ENCODE results near the gene DISC1.
"Not testable (repeated sequence)": the region's sequence is repeated elsewhere in the genome, so short reads cannot be mapped to it uniquely, and the experiment has no call there.

The DISC1 gene

GRCh38 chr1:231952154-231952553, 325.6 kb downstream of the DISC1 start:
- no peak overlapping the region for H3K4me3 ChIP-seq (ENCODE audit: low read length in 2 of 2)
- no peaks in the 10 kb centered on the region for H3K36me3 ChIP-seq (ENCODE audit: control insufficient read depth in 2 of 2, insufficient read depth in 2 of 2, low read length in 2 of 2)
- no peaks in the 10 kb centered on the region for H3K9me3 ChIP-seq (ENCODE audit: control insufficient read depth in 2 of 2, low read length in 2 of 2)
- no peaks in the 10 kb centered on the region for H3K4me1 ChIP-seq (ENCODE audit: control insufficient read depth in 2 of 2, insufficient read depth in 2 of 2, low read length in 2 of 2)
- H3K27me3 ChIP-seq (ENCODE audit: control insufficient read depth in 2 of 2, insufficient read depth in 2 of 2, low read length in 2 of 2): no peaks in the 10 kb centered on the region
- H3K9ac ChIP-seq (ENCODE audit: low read depth in 1 of 2, low read length in 2 of 2): no peak overlapping the region
- no peak overlapping the region for H3K27ac ChIP-seq (ENCODE audit: low read depth in 2 of 2, low read length in 2 of 2)

- H3K4me1 ChIP-seq (ENCODE audit: control insufficient read depth in 2 of 2, insufficient read depth in 2 of 2, low read length in 2 of 2): no peaks in the 10 kb centered on the region
- no peaks in the 10 kb centered on the region for H3K9me3 ChIP-seq (ENCODE audit: control insufficient read depth in 2 of 2, low read length in 2 of 2)
- no peaks in the 10 kb centered on the region for H3K27me3 ChIP-seq (ENCODE audit: control insufficient read depth in 2 of 2, insufficient read depth in 2 of 2, low read length in 2 of 2)
- no peak overlapping the region for H3K4me3 ChIP-seq (ENCODE audit: low read length in 2 of 2)
- no peak overlapping the region for H3K9ac ChIP-seq (ENCODE audit: low read depth in 1 of 2, low read length in 2 of 2)
- no peaks in the 10 kb centered on the region for H3K36me3 ChIP-seq (ENCODE audit: control insufficient read depth in 2 of 2, insufficient read depth in 2 of 2, low read length in 2 of 2)
- no peak overlapping the region for H3K27ac ChIP-seq (ENCODE audit: low read depth in 2 of 2, low read length in 2 of 2)
Observed at GRCh38 chr1:231953660-231954059, 327.1 kb downstream of the DISC1 start.

DNA sequence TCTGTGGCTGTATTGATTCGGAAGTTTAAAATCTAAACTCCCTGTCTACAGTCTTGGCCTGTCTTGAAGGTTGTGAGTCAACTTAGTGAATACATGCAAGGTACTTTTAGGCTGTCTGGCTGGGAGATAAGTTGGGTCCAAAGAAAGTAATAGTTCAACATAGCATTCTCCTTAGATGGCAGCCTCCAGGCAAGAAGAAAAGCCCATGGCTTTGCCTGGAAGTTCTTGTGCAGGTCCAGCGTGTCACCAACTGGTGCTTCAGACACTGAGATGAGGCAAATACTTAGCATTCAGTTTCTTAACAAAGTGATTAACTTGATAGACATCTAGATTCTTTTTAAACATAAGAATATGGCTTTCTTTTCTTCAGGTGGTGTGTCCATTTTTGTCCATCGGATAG, 328.2 kb downstream of the DISC1 start:
- no peak overlapping the region for H3K9ac ChIP-seq (ENCODE audit: low read depth in 1 of 2, low read length in 2 of 2)
- H3K27me3 ChIP-seq (ENCODE audit: control insufficient read depth in 2 of 2, insufficient read depth in 2 of 2, low read length in 2 of 2): no peaks in the 10 kb centered on the region
- no peaks in the 10 kb centered on the region for H3K36me3 ChIP-seq (ENCODE audit: control insufficient read depth in 2 of 2, insufficient read depth in 2 of 2, low read length in 2 of 2)
- no peaks in the 10 kb centered on the region for H3K4me1 ChIP-seq (ENCODE audit: control insufficient read depth in 2 of 2, insufficient read depth in 2 of 2, low read length in 2 of 2)
- H3K27ac ChIP-seq (ENCODE audit: low read depth in 2 of 2, low read length in 2 of 2): no peak overlapping the region
- H3K9me3 ChIP-seq (ENCODE audit: control insufficient read depth in 2 of 2, low read length in 2 of 2): no peaks in the 10 kb centered on the region
- H3K4me3 ChIP-seq (ENCODE audit: low read length in 2 of 2): no peak overlapping the region

- no peaks in the 10 kb centered on the region for H3K4me1 ChIP-seq (ENCODE audit: control insufficient read depth in 2 of 2, insufficient read depth in 2 of 2, low read length in 2 of 2)
- H3K27ac ChIP-seq (ENCODE audit: low read depth in 2 of 2, low read length in 2 of 2): no peak overlapping the region
- H3K9me3 ChIP-seq (ENCODE audit: control insufficient read depth in 2 of 2, low read length in 2 of 2): no peaks in the 10 kb centered on the region
- no peaks in the 10 kb centered on the region for H3K36me3 ChIP-seq (ENCODE audit: control insufficient read depth in 2 of 2, insufficient read depth in 2 of 2, low read length in 2 of 2)
- H3K9ac ChIP-seq (ENCODE audit: low read depth in 1 of 2, low read length in 2 of 2): no peak overlapping the region
- H3K4me3 ChIP-seq (ENCODE audit: low read length in 2 of 2): no peak overlapping the region
- no peaks in the 10 kb centered on the region for H3K27me3 ChIP-seq (ENCODE audit: control insufficient read depth in 2 of 2, insufficient read depth in 2 of 2, low read length in 2 of 2)
Observed at GRCh38 chr1:231957359-231957758, 330.8 kb downstream of the DISC1 start.

DNA sequence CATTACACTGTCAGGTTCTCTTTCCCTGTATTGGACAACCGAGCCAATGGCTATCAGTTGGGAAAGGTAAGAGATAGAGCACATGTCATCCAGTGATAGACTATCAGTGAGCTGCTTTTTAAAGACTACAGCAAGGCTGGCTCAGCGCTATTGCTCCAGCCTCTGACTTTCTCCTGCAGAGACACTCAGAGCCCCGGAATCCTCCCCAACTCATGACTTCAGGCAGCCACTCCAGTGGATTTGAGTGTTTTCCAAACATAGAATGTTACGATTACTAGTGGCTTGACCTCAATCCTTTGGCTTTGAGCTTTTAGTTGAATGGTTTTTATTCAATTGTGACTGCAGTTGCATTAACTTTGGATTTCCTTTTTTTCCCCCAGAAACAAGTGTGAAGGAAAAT, 331.9 kb downstream of the DISC1 start:
- Histone ChIP-seq H3K4me1 (ENCODE audit: control insufficient read depth in 2 of 2, insufficient read depth in 2 of 2, low read length in 2 of 2) (no peaks in the 10 kb centered on the region), H3K27me3 (ENCODE audit: control insufficient read depth in 2 of 2, insufficient read depth in 2 of 2, low read length in 2 of 2) (no peaks in the 10 kb centered on the region), H3K9ac (ENCODE audit: low read depth in 1 of 2, low read length in 2 of 2) (no peak overlapping the region), H3K27ac (ENCODE audit: low read depth in 2 of 2, low read length in 2 of 2) (no peak overlapping the region), H3K4me3 (ENCODE audit: low read length in 2 of 2) (no peak overlapping the region), H3K9me3 (ENCODE audit: control insufficient read depth in 2 of 2, low read length in 2 of 2) (no peaks in the 10 kb centered on the region), H3K36me3 (ENCODE audit: control insufficient read depth in 2 of 2, insufficient read depth in 2 of 2, low read length in 2 of 2) (no peaks in the 10 kb centered on the region)

DNA sequence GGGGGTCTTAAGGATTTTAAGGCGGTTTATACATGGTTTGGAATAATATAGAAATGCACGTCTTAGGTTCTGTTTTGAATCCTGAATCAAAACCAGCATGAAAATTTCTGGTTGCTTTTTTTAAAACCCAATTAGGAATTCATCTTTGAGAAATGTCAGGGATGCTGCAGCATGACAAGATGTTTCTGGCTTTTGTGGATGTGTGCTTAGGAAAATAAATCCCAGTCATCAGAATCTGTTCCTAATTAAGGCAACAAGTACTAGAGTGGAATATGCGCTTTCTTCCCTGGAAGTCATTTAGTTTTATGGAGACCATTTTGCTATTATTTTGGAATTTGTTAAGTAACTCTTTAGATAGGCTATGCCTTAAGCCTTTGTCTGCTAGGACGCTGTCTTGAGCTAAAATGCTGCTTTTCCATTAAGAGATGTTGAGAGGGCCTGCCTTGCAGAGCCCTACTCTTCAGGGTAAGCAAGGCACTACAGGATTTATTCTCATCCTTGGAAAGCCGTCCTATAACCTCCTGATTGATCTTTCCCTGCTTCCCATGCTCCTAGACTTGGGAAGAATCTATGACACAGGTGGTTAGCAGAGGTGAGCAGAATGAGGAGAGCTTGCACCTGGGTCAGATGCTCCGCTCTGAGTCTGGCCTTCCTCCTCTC, 332.8 kb downstream of the DISC1 start:
- H3K4me1 ChIP-seq (ENCODE audit: control insufficient read depth in 2 of 2, insufficient read depth in 2 of 2, low read length in 2 of 2): no peaks in the 10 kb centered on the region

GRCh38 chr1:231961801-231962200, 335.2 kb downstream of the DISC1 start:
- not testable (repeated sequence) for H3K27me3 ChIP-seq (ENCODE audit: control insufficient read depth in 2 of 2, insufficient read depth in 2 of 2, low read length in 2 of 2); H3K4me3 ChIP-seq (ENCODE audit: low read length in 2 of 2); H3K4me1 ChIP-seq (ENCODE audit: control insufficient read depth in 2 of 2, insufficient read depth in 2 of 2, low read length in 2 of 2); H3K27ac ChIP-seq (ENCODE audit: low read depth in 2 of 2, low read length in 2 of 2); H3K36me3 ChIP-seq (ENCODE audit: control insufficient read depth in 2 of 2, insufficient read depth in 2 of 2, low read length in 2 of 2); H3K9ac ChIP-seq (ENCODE audit: low read depth in 1 of 2, low read length in 2 of 2); H3K9me3 ChIP-seq (ENCODE audit: control insufficient read depth in 2 of 2, low read length in 2 of 2)

More for the DNA sequence above, 332.8 kb downstream of the DISC1 start:
- Histone ChIP-seq H3K27ac (ENCODE audit: low read depth in 2 of 2, low read length in 2 of 2) (no peak overlapping the region), H3K4me3 (ENCODE audit: low read length in 2 of 2) (no peak overlapping the region), H3K27me3 (ENCODE audit: control insufficient read depth in 2 of 2, insufficient read depth in 2 of 2, low read length in 2 of 2) (no peaks in the 10 kb centered on the region), H3K9me3 (ENCODE audit: control insufficient read depth in 2 of 2, low read length in 2 of 2) (no peaks in the 10 kb centered on the region), H3K36me3 (ENCODE audit: control insufficient read depth in 2 of 2, insufficient read depth in 2 of 2, low read length in 2 of 2) (no peaks in the 10 kb centered on the region), H3K9ac (ENCODE audit: low read depth in 1 of 2, low read length in 2 of 2) (no peak overlapping the region)

DNA sequence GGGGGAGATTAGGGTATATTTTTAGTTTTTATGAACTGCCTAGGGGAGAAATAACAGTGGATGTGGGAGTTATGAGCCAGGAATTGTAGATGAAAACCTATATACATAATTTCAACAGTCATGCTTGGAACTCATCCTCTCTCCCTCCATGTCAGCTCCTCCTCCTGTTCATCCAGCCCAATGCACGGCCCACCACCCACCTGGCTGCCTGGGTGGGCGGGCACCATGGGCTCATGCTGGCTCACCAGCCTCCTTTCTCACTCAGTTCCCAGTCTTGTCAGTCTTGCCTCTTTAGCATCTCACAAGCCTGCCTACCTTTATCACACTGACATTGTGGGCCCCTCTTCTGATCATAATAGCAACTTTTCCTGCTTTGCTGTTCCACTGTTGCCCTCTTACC, 336.0 kb downstream of the DISC1 start:
- no peak overlapping the region for H3K9ac ChIP-seq (ENCODE audit: low read depth in 1 of 2, low read length in 2 of 2)
- no peaks in the 10 kb centered on the region for H3K36me3 ChIP-seq (ENCODE audit: control insufficient read depth in 2 of 2, insufficient read depth in 2 of 2, low read length in 2 of 2)

GRCh38 chr1:231964241-231964640, 337.7 kb downstream of the DISC1 start:
- Histone ChIP-seq H3K27ac (ENCODE audit: low read depth in 2 of 2, low read length in 2 of 2) (no peak overlapping the region), H3K27me3 (ENCODE audit: control insufficient read depth in 2 of 2, insufficient read depth in 2 of 2, low read length in 2 of 2) (no peaks in the 10 kb centered on the region), H3K36me3 (ENCODE audit: control insufficient read depth in 2 of 2, insufficient read depth in 2 of 2, low read length in 2 of 2) (no peaks in the 10 kb centered on the region), H3K4me3 (ENCODE audit: low read length in 2 of 2) (no peak overlapping the region), H3K9me3 (ENCODE audit: control insufficient read depth in 2 of 2, low read length in 2 of 2) (no peaks in the 10 kb centered on the region), H3K9ac (ENCODE audit: low read depth in 1 of 2, low read length in 2 of 2) (no peak overlapping the region), H3K4me1 (ENCODE audit: control insufficient read depth in 2 of 2, insufficient read depth in 2 of 2, low read length in 2 of 2) (no peaks in the 10 kb centered on the region)

More for the DNA sequence above, 336.0 kb downstream of the DISC1 start:
- H3K4me3 ChIP-seq (ENCODE audit: low read length in 2 of 2): no peak overlapping the region
- H3K4me1 ChIP-seq (ENCODE audit: control insufficient read depth in 2 of 2, insufficient read depth in 2 of 2, low read length in 2 of 2): no peaks in the 10 kb centered on the region
- H3K27ac ChIP-seq (ENCODE audit: low read depth in 2 of 2, low read length in 2 of 2): no peak overlapping the region
- no peaks in the 10 kb centered on the region for H3K9me3 ChIP-seq (ENCODE audit: control insufficient read depth in 2 of 2, low read length in 2 of 2)
- no peaks in the 10 kb centered on the region for H3K27me3 ChIP-seq (ENCODE audit: control insufficient read depth in 2 of 2, insufficient read depth in 2 of 2, low read length in 2 of 2)

GRCh38 chr1:231964961-231965360, 338.4 kb downstream of the DISC1 start:
- Histone ChIP-seq H3K9me3 (ENCODE audit: control insufficient read depth in 2 of 2, low read length in 2 of 2) (no peaks in the 10 kb centered on the region), H3K4me3 (ENCODE audit: low read length in 2 of 2) (no peak overlapping the region), H3K36me3 (ENCODE audit: control insufficient read depth in 2 of 2, insufficient read depth in 2 of 2, low read length in 2 of 2) (no peaks in the 10 kb centered on the region), H3K9ac (ENCODE audit: low read depth in 1 of 2, low read length in 2 of 2) (no peak overlapping the region), H3K27ac (ENCODE audit: low read depth in 2 of 2, low read length in 2 of 2) (no peak overlapping the region), H3K27me3 (ENCODE audit: control insufficient read depth in 2 of 2, insufficient read depth in 2 of 2, low read length in 2 of 2) (no peaks in the 10 kb centered on the region), H3K4me1 (ENCODE audit: control insufficient read depth in 2 of 2, insufficient read depth in 2 of 2, low read length in 2 of 2) (no peaks in the 10 kb centered on the region)

GRCh38 chr1:231965615-231966014, 339.0 kb downstream of the DISC1 start:
- Histone ChIP-seq H3K4me1 (ENCODE audit: control insufficient read depth in 2 of 2, insufficient read depth in 2 of 2, low read length in 2 of 2) (no peaks in the 10 kb centered on the region), H3K4me3 (ENCODE audit: low read length in 2 of 2) (no peak overlapping the region), H3K27ac (ENCODE audit: low read depth in 2 of 2, low read length in 2 of 2) (no peak overlapping the region), H3K9ac (ENCODE audit: low read depth in 1 of 2, low read length in 2 of 2) (no peak overlapping the region), H3K27me3 (ENCODE audit: control insufficient read depth in 2 of 2, insufficient read depth in 2 of 2, low read length in 2 of 2) (no peaks in the 10 kb centered on the region), H3K36me3 (ENCODE audit: control insufficient read depth in 2 of 2, insufficient read depth in 2 of 2, low read length in 2 of 2) (no peaks in the 10 kb centered on the region), H3K9me3 (ENCODE audit: control insufficient read depth in 2 of 2, low read length in 2 of 2) (no peaks in the 10 kb centered on the region)
